ENCODE results near the gene PIR.
A peak's percentile ranks its signal among the peaks of the same experiment; 100 is the strongest.

The PIR gene

GRCh38 chrX:15344106-15344505, 149.0 kb downstream of the PIR start:
- no peak for FAIRE-seq

- FAIRE-seq, result no peak
Observed at GRCh38 chrX:15343075-15343476, 150.1 kb downstream of the PIR start.

GRCh38 chrX:15340867-15341266, 152.3 kb downstream of the PIR start:
- FAIRE-seq, result no peak

- FAIRE-seq, result no peak
Observed at GRCh38 chrX:15336023-15336413, 157.1 kb downstream of the PIR start.

GRCh38 chrX:15335135-15336022, 157.8 kb downstream of the PIR start, which contains the start of gene PIGA:
PIGA (minus strand) TSS chrX:15335523; CDS start chrX:15331930, 3,593 bp downstream.
- peak; percentile 90 for FAIRE-seq
